ENCODE results near the gene UQCC2.

The UQCC2 gene

GRCh38 chr6:33699739-33700138 lies 11.8 kb downstream of the UQCC2 start:
- H3K27ac ChIP-seq (ENCODE audit: low read length): no peak overlapping the region
- no peaks in the 10 kb centered on the region for H3K27me3 ChIP-seq (ENCODE audit: low read depth, low read length)
- H3K4me1 ChIP-seq (ENCODE audit: control insufficient read depth in 1 of 2, insufficient read depth in 2 of 2, low read length in 2 of 2): peaks cover 0 to 31% of the 10 kb centered on the region in 2 donors
- no peaks in the 10 kb centered on the region for H3K9me3 ChIP-seq (ENCODE audit: control insufficient read depth in 1 of 2, low read length in 2 of 2)
- no peak overlapping the region for H3K4me3 ChIP-seq (ENCODE audit: low read depth in 1 of 2, low read length in 2 of 2)
- H3K36me3 ChIP-seq (ENCODE audit: control insufficient read depth in 1 of 2, insufficient read depth in 2 of 2, low read length in 2 of 2): peaks cover 8 to 16% of the 10 kb centered on the region in 2 donors

DNA sequence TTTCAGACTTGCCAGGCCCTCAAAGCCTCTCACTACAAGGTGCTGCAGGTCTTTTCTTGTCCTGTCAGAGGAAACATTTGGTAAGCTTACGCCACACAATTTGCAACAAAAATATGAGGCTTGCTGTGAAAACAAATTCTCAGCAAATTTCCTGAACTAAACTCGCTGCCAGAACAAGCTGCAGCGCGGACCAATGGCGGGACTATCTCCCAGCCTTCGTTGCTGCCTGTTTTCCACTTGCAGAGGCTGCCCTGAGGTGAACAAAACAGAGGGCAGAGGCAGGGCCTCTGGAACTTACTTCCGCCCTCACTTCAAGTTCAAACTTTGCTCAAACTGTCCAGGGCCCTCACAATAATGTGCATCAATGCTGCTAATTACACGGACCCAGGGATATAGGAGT lies 12.4 kb downstream of the UQCC2 start:
- H3K36me3 ChIP-seq (ENCODE audit: control insufficient read depth in 1 of 2, insufficient read depth in 2 of 2, low read length in 2 of 2): peaks cover 10 to 17% of the 10 kb centered on the region in 2 donors
- no peak overlapping the region for H3K27ac ChIP-seq (ENCODE audit: low read length)
- no peaks in the 10 kb centered on the region for H3K27me3 ChIP-seq (ENCODE audit: low read depth, low read length)
- no peaks in the 10 kb centered on the region for H3K9me3 ChIP-seq (ENCODE audit: control insufficient read depth in 1 of 2, low read length in 2 of 2)
- no peak overlapping the region for H3K4me3 ChIP-seq (ENCODE audit: low read depth in 1 of 2, low read length in 2 of 2)
- peaks cover 0 to 35% of the 10 kb centered on the region in 2 donors for H3K4me1 ChIP-seq (ENCODE audit: control insufficient read depth in 1 of 2, insufficient read depth in 2 of 2, low read length in 2 of 2)

GRCh38 chr6:33698494-33698893 lies 13.0 kb downstream of the UQCC2 start:
- H3K9me3 ChIP-seq (ENCODE audit: control insufficient read depth in 1 of 2, low read length in 2 of 2): no peaks in the 10 kb centered on the region
- no peak overlapping the region for H3K4me3 ChIP-seq (ENCODE audit: low read depth in 1 of 2, low read length in 2 of 2)
- H3K36me3 ChIP-seq (ENCODE audit: control insufficient read depth in 1 of 2, insufficient read depth in 2 of 2, low read length in 2 of 2): peaks cover 10 to 22% of the 10 kb centered on the region in 2 donors
- no peaks in the 10 kb centered on the region for H3K27me3 ChIP-seq (ENCODE audit: low read depth, low read length)
- H3K4me1 ChIP-seq (ENCODE audit: control insufficient read depth in 1 of 2, insufficient read depth in 2 of 2, low read length in 2 of 2): peaks cover 0 to 42% of the 10 kb centered on the region in 2 donors
- H3K27ac ChIP-seq (ENCODE audit: low read length): no peak overlapping the region

DNA sequence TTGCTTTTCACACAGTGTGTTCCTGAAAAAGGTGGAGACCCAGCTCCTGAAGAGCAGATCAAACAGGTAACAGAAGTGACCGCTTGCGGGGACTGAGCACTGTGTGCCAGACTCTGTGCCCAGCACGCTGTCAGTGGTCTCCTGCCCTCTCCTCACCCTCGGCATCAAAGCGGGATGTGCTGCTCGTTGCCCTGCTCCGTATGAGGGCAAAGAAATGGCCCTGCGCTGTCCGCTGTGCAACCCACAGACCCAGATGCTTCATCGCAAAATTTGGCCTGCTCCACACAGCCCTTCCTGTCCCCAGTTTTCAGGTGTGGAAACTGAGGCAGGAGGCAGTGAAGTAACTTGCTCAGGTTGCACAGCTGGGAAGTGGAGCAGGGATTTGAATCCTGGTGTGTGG lies 13.7 kb downstream of the UQCC2 start:
- H3K4me1 ChIP-seq (ENCODE audit: control insufficient read depth in 1 of 2, insufficient read depth in 2 of 2, low read length in 2 of 2): peaks cover 3 to 48% of the 10 kb centered on the region in 2 donors
- no peak overlapping the region for H3K4me3 ChIP-seq (ENCODE audit: low read depth in 1 of 2, low read length in 2 of 2)
- H3K27ac ChIP-seq (ENCODE audit: low read length): no peak overlapping the region
- H3K36me3 ChIP-seq (ENCODE audit: control insufficient read depth in 1 of 2, insufficient read depth in 2 of 2, low read length in 2 of 2): peaks cover 10 to 27% of the 10 kb centered on the region in 2 donors
- H3K9me3 ChIP-seq (ENCODE audit: control insufficient read depth in 1 of 2, low read length in 2 of 2): no peaks in the 10 kb centered on the region
- no peaks in the 10 kb centered on the region for H3K27me3 ChIP-seq (ENCODE audit: low read depth, low read length)

DNA sequence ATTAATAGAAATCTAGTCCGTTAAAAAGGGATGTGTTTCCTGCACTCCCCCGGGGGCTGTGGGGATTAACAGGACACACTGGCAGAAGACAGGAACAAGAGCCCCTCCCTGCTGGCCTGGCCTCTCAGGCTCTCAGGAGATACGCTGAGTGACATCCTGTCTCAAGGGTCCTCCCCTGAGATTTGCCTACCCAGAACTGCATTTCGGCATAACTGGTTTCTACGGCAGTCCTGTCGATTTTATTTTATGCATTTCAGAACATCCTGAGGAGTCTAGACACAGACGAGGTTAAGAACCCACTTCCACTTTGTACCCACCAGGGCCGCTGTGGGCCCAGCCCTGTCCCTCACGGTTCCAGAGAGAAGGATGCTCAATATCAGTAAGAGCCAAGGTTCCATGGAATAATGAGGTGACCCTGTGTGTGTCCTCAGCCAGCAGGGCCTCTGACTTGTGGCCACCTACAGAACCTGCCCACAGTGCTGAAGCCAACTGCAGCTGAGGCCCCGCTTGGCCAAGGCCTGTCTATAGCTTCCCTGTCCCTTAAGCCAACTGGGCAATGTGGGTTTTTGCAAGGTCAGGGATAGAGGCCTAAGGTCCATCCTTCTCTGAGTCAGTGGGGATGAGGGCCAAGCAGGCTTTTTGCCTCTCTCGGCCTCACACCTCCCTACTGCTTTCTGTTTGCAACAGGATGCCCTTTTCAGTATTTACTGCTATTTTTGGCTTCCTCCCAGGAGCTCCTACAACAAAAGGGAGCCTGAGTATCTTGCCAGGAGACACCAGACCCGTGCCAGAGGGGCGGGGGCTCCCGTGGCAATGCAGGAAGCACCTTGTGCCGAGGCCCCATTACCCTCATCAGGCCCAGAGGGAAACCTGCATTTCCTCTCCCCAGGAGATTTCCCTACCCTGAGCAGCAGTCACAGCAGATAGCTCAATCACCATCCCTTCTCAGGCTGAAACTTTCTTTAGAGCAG lies 14.7 kb downstream of the UQCC2 start:
- Histone ChIP-seq H3K36me3 (ENCODE audit: control insufficient read depth in 1 of 2, insufficient read depth in 2 of 2, low read length in 2 of 2) (peaks cover 10 to 27% of the 10 kb centered on the region in 2 donors), H3K27ac (ENCODE audit: low read length) (peak overlapping the region; percentile 39), H3K4me1 (ENCODE audit: control insufficient read depth in 1 of 2, insufficient read depth in 2 of 2, low read length in 2 of 2) (peaks cover 4 to 51% of the 10 kb centered on the region in 2 donors), H3K4me3 (ENCODE audit: low read depth in 1 of 2, low read length in 2 of 2) (no peak overlapping the region), H3K9me3 (ENCODE audit: control insufficient read depth in 1 of 2, low read length in 2 of 2) (no peaks in the 10 kb centered on the region), H3K27me3 (ENCODE audit: low read depth, low read length) (no peaks in the 10 kb centered on the region)

DNA sequence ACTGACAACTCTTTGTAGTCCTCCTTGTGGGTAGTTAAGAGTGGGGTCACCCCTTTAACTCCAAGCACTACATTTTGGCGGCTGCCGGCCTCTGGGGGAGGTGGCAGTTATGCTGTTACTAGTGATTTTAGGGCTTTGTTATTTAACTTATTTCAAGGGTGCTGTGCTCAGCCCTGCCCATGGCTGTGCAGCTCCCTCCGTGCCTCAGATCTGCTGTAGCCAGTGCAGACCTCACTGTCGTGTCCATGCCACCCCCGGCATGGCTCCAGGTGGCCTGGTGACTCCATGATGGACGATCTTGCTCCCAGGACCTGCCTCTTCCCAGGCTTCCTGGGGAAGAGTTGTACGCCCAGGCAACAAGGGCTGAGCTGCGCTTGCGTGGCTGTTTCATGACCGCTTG lies 15.4 kb downstream of the UQCC2 start:
- H3K27ac ChIP-seq (ENCODE audit: low read length): no peak overlapping the region
- peaks cover 15 to 26% of the 10 kb centered on the region in 2 donors for H3K36me3 ChIP-seq (ENCODE audit: control insufficient read depth in 1 of 2, insufficient read depth in 2 of 2, low read length in 2 of 2)
- H3K4me3 ChIP-seq (ENCODE audit: low read depth in 1 of 2, low read length in 2 of 2): no peak overlapping the region
- H3K4me1 ChIP-seq (ENCODE audit: control insufficient read depth in 1 of 2, insufficient read depth in 2 of 2, low read length in 2 of 2): peaks cover 4 to 51% of the 10 kb centered on the region in 2 donors
- H3K27me3 ChIP-seq (ENCODE audit: low read depth, low read length): no peaks in the 10 kb centered on the region
- H3K9me3 ChIP-seq (ENCODE audit: control insufficient read depth in 1 of 2, low read length in 2 of 2): no peaks in the 10 kb centered on the region

- Histone ChIP-seq H3K4me1 (ENCODE audit: control insufficient read depth in 1 of 2, insufficient read depth in 2 of 2, low read length in 2 of 2) (peaks cover 4 to 48% of the 10 kb centered on the region in 2 donors), H3K4me3 (ENCODE audit: low read depth in 1 of 2, low read length in 2 of 2) (no peak overlapping the region), H3K36me3 (ENCODE audit: control insufficient read depth in 1 of 2, insufficient read depth in 2 of 2, low read length in 2 of 2) (peaks cover 16 to 30% of the 10 kb centered on the region in 2 donors), H3K27ac (ENCODE audit: low read length) (no peak overlapping the region), H3K27me3 (ENCODE audit: low read depth, low read length) (no peaks in the 10 kb centered on the region), H3K9me3 (ENCODE audit: control insufficient read depth in 1 of 2, low read length in 2 of 2) (no peaks in the 10 kb centered on the region)
Measured at GRCh38 chr6:33695451-33695887, 16.0 kb downstream of the UQCC2 start.

GRCh38 chr6:33694977-33695376 lies 16.5 kb downstream of the UQCC2 start:
- Histone ChIP-seq H3K9me3 (ENCODE audit: control insufficient read depth in 1 of 2, low read length in 2 of 2) (no peaks in the 10 kb centered on the region), H3K4me3 (ENCODE audit: low read depth in 1 of 2, low read length in 2 of 2) (no peak overlapping the region), H3K36me3 (ENCODE audit: control insufficient read depth in 1 of 2, insufficient read depth in 2 of 2, low read length in 2 of 2) (peaks cover 19 to 32% of the 10 kb centered on the region in 2 donors), H3K27ac (ENCODE audit: low read length) (no peak overlapping the region), H3K4me1 (ENCODE audit: control insufficient read depth in 1 of 2, insufficient read depth in 2 of 2, low read length in 2 of 2) (peaks cover 4 to 48% of the 10 kb centered on the region in 2 donors), H3K27me3 (ENCODE audit: low read depth, low read length) (no peaks in the 10 kb centered on the region)

GRCh38 chr6:33694401-33694931 lies 17.0 kb downstream of the UQCC2 start:
- Histone ChIP-seq H3K36me3 (ENCODE audit: control insufficient read depth in 1 of 2, insufficient read depth in 2 of 2, low read length in 2 of 2) (peaks cover 19 to 37% of the 10 kb centered on the region in 2 donors), H3K4me1 (ENCODE audit: control insufficient read depth in 1 of 2, insufficient read depth in 2 of 2, low read length in 2 of 2) (peaks cover 4 to 48% of the 10 kb centered on the region in 2 donors), H3K27ac (ENCODE audit: low read length) (peak overlapping the region; percentile 43), H3K4me3 (ENCODE audit: low read depth in 1 of 2, low read length in 2 of 2) (no peak overlapping the region), H3K9me3 (ENCODE audit: control insufficient read depth in 1 of 2, low read length in 2 of 2) (no peaks in the 10 kb centered on the region), H3K27me3 (ENCODE audit: low read depth, low read length) (no peaks in the 10 kb centered on the region)

DNA sequence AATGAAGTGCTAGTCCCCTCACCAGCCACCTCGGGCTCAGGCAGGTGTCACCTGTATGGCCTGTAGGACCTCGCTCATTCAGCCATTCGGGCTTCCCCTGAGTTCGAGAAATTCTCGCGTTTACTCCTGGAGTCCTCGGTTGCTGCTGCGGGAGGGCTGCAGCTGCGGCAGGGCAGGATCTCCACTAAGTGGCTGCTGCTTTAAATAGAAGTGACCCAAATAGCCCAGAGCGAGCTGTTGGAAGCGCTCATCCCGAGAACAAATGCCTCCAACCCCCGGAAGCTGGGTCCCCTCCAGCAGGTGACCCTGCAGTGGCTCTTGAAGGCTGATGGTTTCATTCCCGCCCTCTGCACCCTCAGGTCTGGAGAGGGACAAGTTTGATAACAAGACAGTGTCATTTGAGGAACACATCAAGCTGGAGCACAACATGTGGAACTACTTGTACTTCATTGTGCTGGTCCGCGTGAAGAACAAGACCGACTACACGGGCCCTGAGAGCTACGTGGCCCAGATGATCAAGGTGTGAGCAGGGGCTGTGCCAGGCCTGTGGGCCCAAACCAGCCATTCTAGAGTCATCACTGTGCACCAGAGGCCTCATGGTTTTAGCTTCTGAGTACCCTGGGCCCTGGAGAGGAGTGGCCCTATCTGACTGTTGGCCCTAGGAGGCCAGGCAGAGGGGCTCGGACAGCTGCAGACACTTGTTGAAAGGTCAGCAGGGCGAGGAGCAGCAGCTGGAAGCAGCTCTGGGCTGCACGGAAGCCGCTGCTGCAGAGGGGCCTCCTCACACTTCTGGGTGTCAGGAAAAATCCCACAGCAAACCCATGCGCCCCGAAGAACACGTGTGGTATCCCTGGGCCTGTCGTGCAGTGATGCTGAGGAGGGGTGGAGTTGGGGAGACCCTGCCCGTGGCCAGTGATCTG lies 18.1 kb downstream of the UQCC2 start:
- peak overlapping the region; percentile 43 for H3K27ac ChIP-seq (ENCODE audit: low read length)
- H3K4me3 ChIP-seq (ENCODE audit: low read depth in 1 of 2, low read length in 2 of 2): no peak overlapping the region
- H3K27me3 ChIP-seq (ENCODE audit: low read depth, low read length): no peaks in the 10 kb centered on the region
- H3K36me3 ChIP-seq (ENCODE audit: control insufficient read depth in 1 of 2, insufficient read depth in 2 of 2, low read length in 2 of 2): peaks cover 29 to 39% of the 10 kb centered on the region in 2 donors
- H3K9me3 ChIP-seq (ENCODE audit: control insufficient read depth in 1 of 2, low read length in 2 of 2): no peaks in the 10 kb centered on the region
- peaks cover 4 to 48% of the 10 kb centered on the region in 2 donors for H3K4me1 ChIP-seq (ENCODE audit: control insufficient read depth in 1 of 2, insufficient read depth in 2 of 2, low read length in 2 of 2)

- no peaks in the 10 kb centered on the region for H3K9me3 ChIP-seq (ENCODE audit: control insufficient read depth in 1 of 2, low read length in 2 of 2)
- no peaks in the 10 kb centered on the region for H3K27me3 ChIP-seq (ENCODE audit: low read depth, low read length)
- peaks cover 4 to 48% of the 10 kb centered on the region in 2 donors for H3K4me1 ChIP-seq (ENCODE audit: control insufficient read depth in 1 of 2, insufficient read depth in 2 of 2, low read length in 2 of 2)
- no peak overlapping the region for H3K4me3 ChIP-seq (ENCODE audit: low read depth in 1 of 2, low read length in 2 of 2)
- H3K27ac ChIP-seq (ENCODE audit: low read length): no peak overlapping the region
- peaks cover 30 to 39% of the 10 kb centered on the region in 2 donors for H3K36me3 ChIP-seq (ENCODE audit: control insufficient read depth in 1 of 2, insufficient read depth in 2 of 2, low read length in 2 of 2)
Measured at GRCh38 chr6:33692760-33693158, 18.7 kb downstream of the UQCC2 start.

All from muscle layer of duodenum (tissue), 2 donors.